ENCODE data around the gene HMGCS2.
A peak's percentile ranks its signal among the peaks of the same experiment; 100 is the strongest.
"Not testable (repeated sequence)": the region's sequence is repeated elsewhere in the genome, so short reads cannot be mapped to it uniquely, and the experiment has no call there.

HMGCS2 gene

GRCh38 chr1:119721896-119722295 lies 46.8 kb downstream of the HMGCS2 start:
- no peaks in the 10 kb centered on the region for H3K9me3 ChIP-seq (ENCODE audit: control insufficient read depth, low read length)
- H3K4me3 ChIP-seq (ENCODE audit: low read length), result no peak overlapping the region
- peaks cover 3% of the 10 kb centered on the region for H3K4me1 ChIP-seq (ENCODE audit: control insufficient read depth, insufficient read depth, low read length)
- no peak for DNase-seq (ENCODE audit: low read depth)
- no peak overlapping the region for H3K9ac ChIP-seq (ENCODE audit: low read length)
- H3K36me3 ChIP-seq (ENCODE audit: control insufficient read depth, insufficient read depth, low read length, severe bottlenecking), result peaks cover 47% of the 10 kb centered on the region
- no peaks in the 10 kb centered on the region for H3K27me3 ChIP-seq (replicated peaks; ENCODE audit: control insufficient read depth, insufficient read depth, low read length)

GRCh38 chr1:119720866-119721440 lies 47.8 kb downstream of the HMGCS2 start:
- Histone ChIP-seq H3K27me3 (replicated peaks; ENCODE audit: control insufficient read depth, insufficient read depth, low read length) (no peaks in the 10 kb centered on the region), H3K9me3 (ENCODE audit: control insufficient read depth, low read length) (no peaks in the 10 kb centered on the region), H3K9ac (ENCODE audit: low read length) (no peak overlapping the region), H3K4me3 (ENCODE audit: low read length) (no peak overlapping the region), H3K4me1 (ENCODE audit: control insufficient read depth, insufficient read depth, low read length) (peaks cover 4% of the 10 kb centered on the region), H3K36me3 (ENCODE audit: control insufficient read depth, insufficient read depth, low read length, severe bottlenecking) (peaks cover 39% of the 10 kb centered on the region)
- no peak for DNase-seq (ENCODE audit: low read depth)

DNA sequence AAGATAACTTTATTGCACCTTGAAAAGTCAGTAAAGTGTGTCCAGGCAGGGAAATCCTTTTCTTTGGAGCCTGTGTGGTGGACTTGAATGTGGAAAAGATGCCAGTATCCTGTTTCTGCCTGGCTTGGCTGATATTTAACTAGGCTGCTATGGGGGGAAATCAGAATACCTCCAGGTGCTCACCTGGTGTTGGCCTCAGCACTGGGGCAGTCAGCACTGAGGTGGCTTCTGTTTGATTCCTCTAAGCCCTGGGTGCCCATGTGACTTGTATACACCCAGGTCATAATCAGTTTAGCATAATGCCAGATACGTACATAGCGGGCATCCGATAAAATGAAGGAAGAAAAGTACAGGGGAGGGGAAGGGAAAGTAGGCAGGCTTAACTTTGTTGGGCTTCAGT lies 49.7 kb downstream of the HMGCS2 start:
- Histone ChIP-seq H3K36me3 (ENCODE audit: control insufficient read depth, insufficient read depth, low read length, severe bottlenecking) (peaks cover 23% of the 10 kb centered on the region), H3K9me3 (ENCODE audit: control insufficient read depth, low read length) (no peaks in the 10 kb centered on the region), H3K27me3 (replicated peaks; ENCODE audit: control insufficient read depth, insufficient read depth, low read length) (no peaks in the 10 kb centered on the region), H3K4me1 (ENCODE audit: control insufficient read depth, insufficient read depth, low read length) (peaks cover 23% of the 10 kb centered on the region), H3K4me3 (ENCODE audit: low read length) (no peak overlapping the region), H3K9ac (ENCODE audit: low read length) (no peak overlapping the region)
- DNase-seq (ENCODE audit: low read depth), result no peak

DNA sequence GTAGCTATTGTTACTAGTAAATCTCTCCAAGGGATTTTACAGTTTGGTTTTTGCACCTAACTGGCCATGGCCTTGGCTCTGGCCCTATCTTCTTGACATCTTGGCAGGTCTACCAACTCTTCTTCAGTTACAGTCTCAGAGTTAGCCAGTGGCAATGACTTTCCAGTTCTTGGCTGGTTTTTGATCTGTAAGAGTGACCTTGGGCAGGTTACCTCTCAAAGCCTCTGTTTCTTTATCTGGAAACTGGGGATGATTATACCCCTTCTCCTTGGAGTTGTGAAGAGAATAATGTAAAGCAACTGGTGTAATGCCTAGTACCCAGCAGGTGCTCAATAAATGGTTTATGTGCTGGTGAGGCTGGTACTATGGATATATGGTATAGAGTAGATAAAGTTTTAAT lies 50.3 kb downstream of the HMGCS2 start:
- H3K4me1 ChIP-seq (ENCODE audit: control insufficient read depth, insufficient read depth, low read length), result peaks cover 29% of the 10 kb centered on the region
- no peak for DNase-seq (ENCODE audit: low read depth)
- H3K4me3 ChIP-seq (ENCODE audit: low read length), result no peak overlapping the region
- no peaks in the 10 kb centered on the region for H3K9me3 ChIP-seq (ENCODE audit: control insufficient read depth, low read length)
- H3K9ac ChIP-seq (ENCODE audit: low read length), result no peak overlapping the region
- H3K36me3 ChIP-seq (ENCODE audit: control insufficient read depth, insufficient read depth, low read length, severe bottlenecking), result peaks cover 17% of the 10 kb centered on the region
- H3K27me3 ChIP-seq (replicated peaks; ENCODE audit: control insufficient read depth, insufficient read depth, low read length), result no peaks in the 10 kb centered on the region

GRCh38 chr1:119715542-119715941 lies 53.2 kb downstream of the HMGCS2 start:
- H3K36me3 ChIP-seq (ENCODE audit: control insufficient read depth, insufficient read depth, low read length, severe bottlenecking), result no peaks in the 10 kb centered on the region
- no peaks in the 10 kb centered on the region for H3K27me3 ChIP-seq (replicated peaks; ENCODE audit: control insufficient read depth, insufficient read depth, low read length)
- no peaks in the 10 kb centered on the region for H3K9me3 ChIP-seq (ENCODE audit: control insufficient read depth, low read length)
- no peak overlapping the region for H3K4me3 ChIP-seq (ENCODE audit: low read length)
- DNase-seq (ENCODE audit: low read depth), result no peak
- H3K9ac ChIP-seq (ENCODE audit: low read length), result no peak overlapping the region
- H3K4me1 ChIP-seq (ENCODE audit: control insufficient read depth, insufficient read depth, low read length), result peaks cover 33% of the 10 kb centered on the region

DNA sequence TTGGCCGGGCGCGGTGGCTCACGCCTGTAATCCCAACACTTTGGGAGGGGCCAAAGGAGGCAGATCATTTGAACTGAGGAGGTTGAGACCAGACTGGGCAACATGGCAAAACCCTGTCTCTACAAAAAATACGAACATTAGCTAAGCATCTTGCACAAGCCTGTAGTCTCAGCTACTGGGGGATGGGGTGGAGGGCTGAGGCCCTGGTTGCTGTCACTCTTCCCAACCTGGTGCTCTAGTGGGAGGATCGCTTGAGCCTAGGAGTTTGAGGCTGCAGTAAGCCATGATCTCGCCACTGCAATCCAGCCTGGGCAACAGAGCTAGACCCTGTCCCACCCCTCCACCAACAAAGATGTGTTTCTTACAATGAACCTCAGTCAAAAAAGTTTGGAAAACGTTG lies 54.1 kb downstream of the HMGCS2 start:
- H3K9me3 ChIP-seq (ENCODE audit: control insufficient read depth, low read length), result no peaks in the 10 kb centered on the region
- peaks cover 33% of the 10 kb centered on the region for H3K4me1 ChIP-seq (ENCODE audit: control insufficient read depth, insufficient read depth, low read length)
- H3K4me3 ChIP-seq (ENCODE audit: low read length), result peak overlapping the region; percentile 70
- H3K36me3 ChIP-seq (ENCODE audit: control insufficient read depth, insufficient read depth, low read length, severe bottlenecking), result no peaks in the 10 kb centered on the region
- peak; percentile 6 for DNase-seq (ENCODE audit: low read depth)
- no peak overlapping the region for H3K9ac ChIP-seq (ENCODE audit: low read length)
- H3K27me3 ChIP-seq (replicated peaks; ENCODE audit: control insufficient read depth, insufficient read depth, low read length), result no peaks in the 10 kb centered on the region

DNA sequence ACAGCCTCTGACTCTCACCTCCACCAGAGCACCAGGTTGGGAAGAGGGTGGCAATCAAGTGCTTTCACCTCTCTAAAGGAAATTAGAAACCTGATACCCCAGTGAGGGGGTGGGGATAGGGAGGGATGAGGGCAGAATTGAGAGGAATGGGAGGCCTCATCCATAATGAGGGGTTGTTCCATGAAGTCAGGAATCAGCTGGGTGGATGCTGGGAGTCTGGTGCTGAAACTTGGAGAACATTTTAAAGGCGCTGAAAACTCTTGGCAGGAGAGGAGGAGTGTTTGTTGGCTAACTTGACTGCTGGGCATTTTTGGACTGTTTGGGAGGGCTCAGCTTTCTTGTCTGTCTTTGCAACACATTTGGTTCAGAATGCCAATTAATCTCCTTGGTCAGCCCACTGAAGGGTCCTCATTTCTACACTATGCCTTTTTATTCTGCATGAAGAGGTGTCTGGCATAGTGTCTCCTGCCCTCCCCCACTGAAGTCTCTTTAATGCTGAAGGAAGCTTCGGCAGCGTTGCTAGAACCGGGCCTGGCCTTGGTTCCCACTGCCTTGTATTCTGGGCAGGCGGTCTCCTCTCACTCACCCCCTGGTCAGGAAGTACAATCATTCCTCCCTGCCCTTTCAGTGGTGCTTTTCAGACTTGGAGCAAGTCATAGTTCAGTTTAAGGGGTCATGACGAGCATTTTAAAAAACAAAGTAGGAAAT lies 54.8 kb downstream of the HMGCS2 start:
- Histone ChIP-seq H3K4me3 (ENCODE audit: low read length) (peak overlapping the region; percentile 70), H3K4me1 (ENCODE audit: control insufficient read depth, insufficient read depth, low read length) (peaks cover 33% of the 10 kb centered on the region), H3K9ac (ENCODE audit: low read length) (peak overlapping the region; percentile 70), H3K27me3 (replicated peaks; ENCODE audit: control insufficient read depth, insufficient read depth, low read length) (no peaks in the 10 kb centered on the region), H3K9me3 (ENCODE audit: control insufficient read depth, low read length) (no peaks in the 10 kb centered on the region), H3K36me3 (ENCODE audit: control insufficient read depth, insufficient read depth, low read length, severe bottlenecking) (no peaks in the 10 kb centered on the region)
- DNase-seq (ENCODE audit: low read depth), result peak; percentile 64

DNA sequence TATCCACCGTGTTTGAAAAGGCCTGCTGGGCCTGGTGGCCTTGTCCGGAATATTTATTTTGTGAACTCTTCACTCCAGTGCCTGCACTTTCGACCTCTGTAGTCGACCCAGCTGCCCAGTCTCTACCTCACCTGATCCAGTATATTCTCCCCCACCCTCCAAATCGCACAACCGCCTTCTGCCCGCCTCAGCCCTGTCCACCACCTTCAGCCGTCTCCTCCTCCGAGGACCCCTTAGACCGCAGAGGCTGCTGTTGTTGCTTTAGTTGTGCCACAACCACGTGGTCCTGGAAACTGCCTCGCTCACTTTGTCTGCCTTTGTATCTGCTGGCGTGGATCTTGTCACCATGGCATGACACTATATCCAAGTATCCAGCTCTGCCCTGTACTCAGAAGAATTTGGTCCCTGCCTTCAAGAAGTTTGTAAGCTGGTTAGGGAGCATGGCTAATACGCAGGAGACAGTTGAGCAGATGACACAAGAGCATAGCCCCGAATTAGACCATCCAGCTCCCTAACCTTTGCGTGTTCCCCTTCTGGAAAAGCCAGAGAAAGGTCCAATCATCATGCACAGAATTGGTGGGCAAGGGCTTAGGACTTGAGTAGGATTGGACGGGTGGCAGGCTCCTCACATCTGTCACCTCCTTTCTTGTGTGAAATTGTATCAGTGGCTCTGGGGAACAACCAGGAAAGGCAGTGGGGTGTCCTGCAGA lies 55.5 kb downstream of the HMGCS2 start:
- Histone ChIP-seq H3K4me3 (ENCODE audit: low read length) (peak overlapping the region; percentile 70), H3K9ac (ENCODE audit: low read length) (peak overlapping the region; percentile 70), H3K9me3 (ENCODE audit: control insufficient read depth, low read length) (no peaks in the 10 kb centered on the region), H3K36me3 (ENCODE audit: control insufficient read depth, insufficient read depth, low read length, severe bottlenecking) (no peaks in the 10 kb centered on the region), H3K27me3 (replicated peaks; ENCODE audit: control insufficient read depth, insufficient read depth, low read length) (no peaks in the 10 kb centered on the region), H3K4me1 (ENCODE audit: control insufficient read depth, insufficient read depth, low read length) (peaks cover 33% of the 10 kb centered on the region)
- peak; percentile 46 for DNase-seq (ENCODE audit: low read depth)

- H3K9ac ChIP-seq (ENCODE audit: low read length), result peak overlapping the region; percentile 86
- no peaks in the 10 kb centered on the region for H3K27me3 ChIP-seq (replicated peaks; ENCODE audit: control insufficient read depth, insufficient read depth, low read length)
- H3K9me3 ChIP-seq (ENCODE audit: control insufficient read depth, low read length), result no peaks in the 10 kb centered on the region
- H3K36me3 ChIP-seq (ENCODE audit: control insufficient read depth, insufficient read depth, low read length, severe bottlenecking), result no peaks in the 10 kb centered on the region
- H3K4me1 ChIP-seq (ENCODE audit: control insufficient read depth, insufficient read depth, low read length), result peaks cover 33% of the 10 kb centered on the region
- DNase-seq (ENCODE audit: low read depth), result peak; percentile 98
- peak overlapping the region; percentile 83 for H3K4me3 ChIP-seq (ENCODE audit: low read length)
These were observed 56.2 kb downstream of the HMGCS2 start for GRCh38 chr1:119712342-119713038.

GRCh38 chr1:119711804-119712341 lies 56.8 kb downstream of the HMGCS2 start, which contains the start of gene PHGDH:
TSS of gene PHGDH (plus strand) at chr1:119711934. CDS start at chr1:119712023, 89 bp downstream.
- peak within 1 kb of the TSS; percentile 83 for H3K4me3 ChIP-seq (ENCODE audit: low read length)
- no peaks in the 10 kb centered on the region for H3K27me3 ChIP-seq (replicated peaks; ENCODE audit: control insufficient read depth, insufficient read depth, low read length)
- peak within 1 kb of the TSS; percentile 86 for H3K9ac ChIP-seq (ENCODE audit: low read length)
- H3K9me3 ChIP-seq (ENCODE audit: control insufficient read depth, low read length), result no peaks in the 10 kb centered on the region
- H3K4me1 ChIP-seq (ENCODE audit: control insufficient read depth, insufficient read depth, low read length), result peaks cover 33% of the 10 kb centered on the region
- peak; percentile 96 for DNase-seq (ENCODE audit: low read depth)
- H3K36me3 ChIP-seq (ENCODE audit: control insufficient read depth, insufficient read depth, low read length, severe bottlenecking), result no peaks in the 10 kb centered on the region

DNA sequence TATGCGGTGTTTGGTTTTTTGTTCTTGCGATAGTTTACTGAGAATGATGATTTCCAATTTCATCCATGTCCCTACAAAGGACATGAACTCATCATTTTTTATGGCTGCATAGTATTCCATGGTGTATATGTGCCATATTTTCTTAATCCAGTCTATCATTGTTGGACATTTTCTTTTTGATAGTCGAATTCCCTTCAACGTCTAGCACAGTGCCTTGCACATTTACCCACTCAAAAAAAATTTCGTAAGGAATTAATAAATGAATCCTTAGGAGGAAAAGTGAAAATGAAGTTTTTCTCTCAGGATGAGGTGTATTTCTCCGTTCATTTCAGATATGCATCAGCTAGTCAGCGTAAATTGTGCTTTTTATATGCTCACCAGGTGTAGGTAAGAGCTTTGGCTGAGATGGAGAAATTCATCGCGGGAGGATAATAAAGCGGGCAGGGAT lies 57.3 kb downstream of the HMGCS2 start:
- H3K9ac ChIP-seq (ENCODE audit: low read length); H3K36me3 ChIP-seq (ENCODE audit: control insufficient read depth, insufficient read depth, low read length, severe bottlenecking); DNase-seq (ENCODE audit: low read depth); H3K27me3 ChIP-seq (replicated peaks; ENCODE audit: control insufficient read depth, insufficient read depth, low read length); H3K9me3 ChIP-seq (ENCODE audit: control insufficient read depth, low read length): not testable (repeated sequence)
- peak overlapping the region; percentile 83 for H3K4me3 ChIP-seq (ENCODE audit: low read length)
- H3K4me1 ChIP-seq (ENCODE audit: control insufficient read depth, insufficient read depth, low read length), result peaks cover 33% of the 10 kb centered on the region

Data from adipocyte (in vitro differentiated cells).